Colonic mucosa (tissue), 4 donors: ENCODE results near the gene RABGAP1L. TPM values are rescaled to one million over a fixed set of nuclear protein-coding genes. Genes with fewer than 3 reads are reported as not detected.

Experiments
- DNase-seq: peaks from one replicate; pipeline ENCODE4 v3.0.0-alpha.2; 2020
- H3K27ac ChIP-seq: fragments of 200-600 bp; one replicate; pipeline ENCODE4 v1.8.0; 2021
- H3K27me3 ChIP-seq: fragments of 200-600 bp; one replicate; pipeline ENCODE4 v1.8.0; 2021
- H3K36me3 ChIP-seq: fragments of 200-600 bp; one replicate; pipeline ENCODE4 v1.8.0; 2021
- H3K4me1 ChIP-seq: fragments of 200-600 bp; one replicate; pipeline ENCODE4 v1.8.0; 2021; ENCODE audit warnings: mild to moderate bottlenecking
- H3K4me3 ChIP-seq: fragments of 200-600 bp; one replicate; pipeline ENCODE4 v1.8.0; 2021
- H3K9ac ChIP-seq, 2 donors: one replicate each; pipeline ENCODE4 v1.7.0; 2013; ENCODE audit warnings: control low read depth in 2 of 2, low read depth in 2 of 2, low read length in 2 of 2
- H3K9me3 ChIP-seq: fragments of 200-600 bp; one replicate; pipeline ENCODE4 v1.8.0; 2021
- intact Hi-C: fragments of 100-400 bp; cut with DNase I; formaldehyde crosslinking; loops from one replicate; pipeline ENCODE4 v1.14.1; 2022
- total RNA-seq, 2 donors: library from RNA; stranded (reverse); fragmentation: NEBNext Ultra II Directional in 1 of 2; extraction: Animal tissue kit (Norgen Biotek cat#: 25700) in 1 of 2; gene quantifications; one replicate each; pipeline ENCODE4 v1.2.1, GENCODE V29; 2021
- TF ChIP-seq, protein P1 (sequence below): fragments of 200-600 bp; IDR thresholded peaks from one replicate; pipeline ENCODE4 v1.8.0; 2022; ENCODE audit warnings: antibody characterized with exemption, mild to moderate bottlenecking
- donor health status: healthy.
- donor health status: DM: no; HTN: no; CAD: no.
- donor health status: DM: no; HTN: no; CAD: no.

The RABGAP1L gene
- total RNA-seq, 2 donors from 2014 or later, result 50.3 to 87.0 TPM

DNA sequence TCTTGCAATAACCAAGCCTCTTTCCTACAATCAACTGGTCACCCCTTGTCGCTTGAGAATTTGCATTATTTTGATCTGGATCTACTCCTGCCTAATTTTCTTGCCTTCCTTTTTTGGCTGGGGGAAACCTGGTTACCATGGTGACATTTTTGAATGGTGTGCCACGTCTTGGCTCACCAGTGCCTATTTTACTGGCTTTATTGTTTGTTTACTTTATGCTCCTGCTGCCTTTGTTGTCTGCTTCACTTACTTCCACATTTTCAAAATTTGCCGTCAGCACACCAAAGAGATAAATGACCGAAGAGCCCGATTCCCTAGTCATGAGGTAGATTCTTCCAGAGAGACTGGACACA, 289.2 kb downstream of the RABGAP1L start:
- intact Hi-C loops, result no loop called here
- DNase-seq, result no peak
- H3K27ac ChIP-seq, result no peak overlapping the region

DNA sequence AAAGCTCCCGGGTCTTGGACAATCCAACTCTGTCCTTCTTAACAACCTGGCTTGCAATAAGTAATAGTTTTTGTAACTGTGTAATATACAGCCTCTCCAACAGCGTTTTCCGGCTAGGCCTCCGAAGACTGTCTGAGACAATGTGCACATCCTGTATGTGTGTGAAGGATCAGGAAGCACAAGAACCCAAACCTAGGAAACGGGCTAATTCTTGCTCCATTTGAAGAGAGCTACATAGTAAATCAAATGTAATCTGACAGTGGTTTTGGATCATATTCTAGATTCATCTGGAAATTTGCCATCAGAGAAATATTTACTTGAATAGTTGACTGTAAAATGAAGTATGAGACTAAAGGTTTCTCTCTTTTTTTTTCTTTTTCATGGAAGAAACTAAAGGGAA, 289.7 kb downstream of the RABGAP1L start:
- no peak overlapping the region for H3K4me3 ChIP-seq
- no peak overlapping the region for H3K27ac ChIP-seq
- H3K9me3 ChIP-seq, result no peaks in the 10 kb centered on the region
- H3K36me3 ChIP-seq, result no peaks in the 10 kb centered on the region
- DNase-seq, result no peak
- no peaks in the 10 kb centered on the region for H3K27me3 ChIP-seq
- TF ChIP-seq, protein P1, sequence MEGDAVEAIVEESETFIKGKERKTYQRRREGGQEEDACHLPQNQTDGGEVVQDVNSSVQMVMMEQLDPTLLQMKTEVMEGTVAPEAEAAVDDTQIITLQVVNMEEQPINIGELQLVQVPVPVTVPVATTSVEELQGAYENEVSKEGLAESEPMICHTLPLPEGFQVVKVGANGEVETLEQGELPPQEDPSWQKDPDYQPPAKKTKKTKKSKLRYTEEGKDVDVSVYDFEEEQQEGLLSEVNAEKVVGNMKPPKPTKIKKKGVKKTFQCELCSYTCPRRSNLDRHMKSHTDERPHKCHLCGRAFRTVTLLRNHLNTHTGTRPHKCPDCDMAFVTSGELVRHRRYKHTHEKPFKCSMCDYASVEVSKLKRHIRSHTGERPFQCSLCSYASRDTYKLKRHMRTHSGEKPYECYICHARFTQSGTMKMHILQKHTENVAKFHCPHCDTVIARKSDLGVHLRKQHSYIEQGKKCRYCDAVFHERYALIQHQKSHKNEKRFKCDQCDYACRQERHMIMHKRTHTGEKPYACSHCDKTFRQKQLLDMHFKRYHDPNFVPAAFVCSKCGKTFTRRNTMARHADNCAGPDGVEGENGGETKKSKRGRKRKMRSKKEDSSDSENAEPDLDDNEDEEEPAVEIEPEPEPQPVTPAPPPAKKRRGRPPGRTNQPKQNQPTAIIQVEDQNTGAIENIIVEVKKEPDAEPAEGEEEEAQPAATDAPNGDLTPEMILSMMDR, result no peak
- no peak overlapping the region for H3K9ac ChIP-seq
- H3K4me1 ChIP-seq, result no peaks in the 10 kb centered on the region
- intact Hi-C loops, result no loop called here

More for the DNA sequence above, 289.2 kb downstream of the RABGAP1L start:
- no peaks in the 10 kb centered on the region for H3K9me3 ChIP-seq
- H3K4me1 ChIP-seq, result no peaks in the 10 kb centered on the region
- H3K27me3 ChIP-seq, result no peaks in the 10 kb centered on the region
- H3K9ac ChIP-seq, result no peak overlapping the region
- TF ChIP-seq, protein P1, result no peak
- H3K36me3 ChIP-seq, result no peaks in the 10 kb centered on the region
- no peak overlapping the region for H3K4me3 ChIP-seq

DNA sequence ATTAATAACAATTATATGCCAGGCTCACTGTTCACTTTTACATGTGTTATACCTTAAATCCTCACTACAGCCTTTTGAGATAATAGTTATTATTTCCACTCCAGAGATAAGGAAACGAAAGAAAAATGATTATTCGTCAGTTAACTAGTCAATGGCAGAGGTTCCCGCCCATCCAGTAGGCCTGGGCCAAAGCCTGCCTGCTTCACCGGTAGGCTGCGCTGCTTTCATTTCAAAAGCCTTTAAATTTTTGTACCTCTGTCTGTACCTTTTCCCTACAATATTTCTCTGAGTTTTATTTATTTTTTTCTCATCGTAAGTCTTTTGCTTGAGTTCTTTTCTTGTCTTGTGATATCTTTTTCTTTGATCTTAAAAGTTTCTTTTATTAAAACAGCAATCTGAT, 292.1 kb downstream of the RABGAP1L start:
- H3K9ac ChIP-seq, result no peak overlapping the region
- no peaks in the 10 kb centered on the region for H3K4me1 ChIP-seq
- DNase-seq, result no peak
- no peaks in the 10 kb centered on the region for H3K9me3 ChIP-seq
- TF ChIP-seq, protein P1, result no peak
- H3K27ac ChIP-seq, result no peak overlapping the region
- intact Hi-C loops, result no loop called here
- no peaks in the 10 kb centered on the region for H3K27me3 ChIP-seq
- H3K36me3 ChIP-seq, result no peaks in the 10 kb centered on the region
- no peak overlapping the region for H3K4me3 ChIP-seq

DNA sequence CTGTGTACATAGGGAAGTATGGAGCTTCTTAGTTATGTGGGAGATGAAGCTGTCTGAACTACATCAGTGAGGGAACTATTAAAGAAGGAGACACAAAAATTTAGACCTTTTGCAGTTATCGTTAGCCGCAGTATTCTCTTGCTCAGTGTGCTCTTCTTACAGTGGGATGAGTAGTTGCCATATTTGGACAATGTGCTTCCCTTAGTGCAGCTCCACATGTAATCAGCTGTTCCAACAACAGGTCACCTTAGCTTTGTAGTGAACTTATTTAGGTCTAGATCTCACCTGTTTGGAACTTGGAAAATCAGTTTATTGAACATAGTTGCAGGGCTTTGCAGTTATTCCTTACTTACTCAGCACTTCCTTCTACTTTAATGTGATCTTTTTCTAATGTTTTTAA, 306.5 kb downstream of the RABGAP1L start:
- Histone ChIP-seq H3K9me3 (no peaks in the 10 kb centered on the region), H3K27ac (no peak overlapping the region), H3K4me3 (no peak overlapping the region), H3K4me1 (no peaks in the 10 kb centered on the region), H3K36me3 (no peaks in the 10 kb centered on the region), H3K9ac (no peak overlapping the region), H3K27me3 (no peaks in the 10 kb centered on the region)
- intact Hi-C loops, result no loop called here
- no peak for DNase-seq
- TF ChIP-seq, protein P1, result no peak

DNA sequence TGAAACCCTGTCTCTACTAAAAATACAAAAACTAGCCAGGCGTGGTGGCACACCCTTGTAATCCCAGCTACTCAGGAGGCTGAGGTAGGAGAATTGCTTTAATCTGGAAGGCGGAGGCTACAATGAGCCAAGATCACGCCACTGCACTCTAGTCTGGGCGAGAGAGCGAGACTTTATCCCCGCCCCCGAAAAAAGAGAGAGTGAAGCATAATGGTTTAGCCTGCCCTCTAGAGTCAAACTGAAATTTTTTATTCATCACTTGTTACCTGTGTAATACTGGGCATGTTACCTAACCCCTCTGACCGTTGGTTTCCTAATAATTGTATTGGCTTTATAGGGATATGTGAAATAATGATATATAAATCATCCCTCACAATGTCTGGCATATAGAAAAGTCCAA, 307.3 kb downstream of the RABGAP1L start:
- DNase-seq, result no peak
- intact Hi-C loops, result no loop called here

More for the DNA sequence above, 307.3 kb downstream of the RABGAP1L start:
- H3K9ac ChIP-seq, result no peak overlapping the region
- no peaks in the 10 kb centered on the region for H3K4me1 ChIP-seq
- no peak overlapping the region for H3K27ac ChIP-seq
- no peaks in the 10 kb centered on the region for H3K9me3 ChIP-seq
- no peaks in the 10 kb centered on the region for H3K36me3 ChIP-seq
- H3K27me3 ChIP-seq, result no peaks in the 10 kb centered on the region
- H3K4me3 ChIP-seq, result no peak overlapping the region
- TF ChIP-seq, protein P1, result no peak
